Stimulated activated CD4-positive, alpha-beta T cell treated with anti-CD3 and anti-CD28 coated beads, Interleukin-12 subunit alpha, Interleukin-12 subunit beta, amount 100 ng/mL, for 4 hours (primary cell): Measurements from ENCODE around the gene P4HB.

Source experiments
- DNase-seq: peaks from one replicate; pipeline ENCODE4 v3.0.0-alpha.2; 2020

P4HB gene

DNA sequence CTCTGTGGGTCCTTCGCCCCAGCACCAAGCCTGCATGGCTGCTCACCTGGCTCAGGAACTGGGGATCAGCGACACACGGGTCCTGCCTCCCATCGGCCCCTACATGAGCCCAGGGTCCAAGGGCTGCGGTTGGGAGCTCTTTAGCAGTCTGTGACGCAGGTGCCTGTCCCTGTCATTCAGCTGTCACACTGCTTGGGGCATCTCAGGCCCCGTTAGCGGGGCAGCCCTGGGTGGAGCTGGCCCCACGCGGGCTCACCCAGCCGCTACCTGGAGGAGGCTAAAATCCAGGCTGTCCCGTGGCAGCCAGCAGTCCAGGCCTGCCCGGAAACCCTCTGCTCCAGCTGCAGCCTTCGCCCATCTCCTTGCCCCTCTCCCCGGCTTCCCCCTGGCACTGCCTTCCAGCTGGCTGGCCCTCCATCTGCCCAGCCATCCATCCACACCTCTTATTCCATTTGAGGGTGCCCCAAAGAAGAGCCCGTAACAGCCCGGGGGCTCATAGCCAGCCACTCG, 53.1 kb downstream of the P4HB start:
- DNase-seq, result no peak

DNA sequence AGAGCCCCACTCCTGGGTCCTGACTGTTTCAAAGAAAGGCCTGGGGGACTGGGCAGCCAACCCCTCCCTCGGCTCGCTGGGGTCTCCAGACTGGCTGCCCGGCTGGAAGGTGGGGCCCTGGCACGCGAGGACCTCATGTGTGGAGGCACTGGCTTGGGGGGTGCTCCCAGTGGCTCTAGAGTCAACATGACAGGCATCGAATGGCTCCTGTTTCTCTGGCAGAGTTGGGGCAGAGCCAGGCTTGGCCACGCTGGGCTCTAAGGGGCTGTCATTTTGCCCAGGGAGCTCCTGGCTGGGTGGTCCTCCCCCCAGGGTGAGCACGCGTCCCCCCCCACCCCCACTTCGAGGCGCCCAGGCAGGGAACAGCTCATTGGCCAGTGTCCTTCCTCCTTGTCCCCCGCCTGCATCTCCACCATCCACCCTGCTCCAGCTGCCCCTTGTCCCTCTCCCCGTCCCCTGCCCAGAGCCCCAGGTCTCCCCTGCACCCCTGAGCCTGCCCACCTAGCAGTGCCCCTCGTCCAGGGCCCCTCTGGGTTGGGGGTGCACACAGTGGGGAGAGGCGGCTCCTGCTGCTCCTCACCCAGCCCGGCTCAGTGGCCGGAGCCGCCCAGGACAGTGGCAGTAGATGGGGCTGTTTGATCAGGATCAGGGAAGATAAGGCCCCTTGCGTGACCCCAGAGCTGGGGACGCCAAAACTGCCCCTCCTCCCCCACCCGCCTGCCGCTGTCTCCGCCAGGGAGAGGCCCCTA, 53.7 kb downstream of the P4HB start:
- DNase-seq, result no peak

DNA sequence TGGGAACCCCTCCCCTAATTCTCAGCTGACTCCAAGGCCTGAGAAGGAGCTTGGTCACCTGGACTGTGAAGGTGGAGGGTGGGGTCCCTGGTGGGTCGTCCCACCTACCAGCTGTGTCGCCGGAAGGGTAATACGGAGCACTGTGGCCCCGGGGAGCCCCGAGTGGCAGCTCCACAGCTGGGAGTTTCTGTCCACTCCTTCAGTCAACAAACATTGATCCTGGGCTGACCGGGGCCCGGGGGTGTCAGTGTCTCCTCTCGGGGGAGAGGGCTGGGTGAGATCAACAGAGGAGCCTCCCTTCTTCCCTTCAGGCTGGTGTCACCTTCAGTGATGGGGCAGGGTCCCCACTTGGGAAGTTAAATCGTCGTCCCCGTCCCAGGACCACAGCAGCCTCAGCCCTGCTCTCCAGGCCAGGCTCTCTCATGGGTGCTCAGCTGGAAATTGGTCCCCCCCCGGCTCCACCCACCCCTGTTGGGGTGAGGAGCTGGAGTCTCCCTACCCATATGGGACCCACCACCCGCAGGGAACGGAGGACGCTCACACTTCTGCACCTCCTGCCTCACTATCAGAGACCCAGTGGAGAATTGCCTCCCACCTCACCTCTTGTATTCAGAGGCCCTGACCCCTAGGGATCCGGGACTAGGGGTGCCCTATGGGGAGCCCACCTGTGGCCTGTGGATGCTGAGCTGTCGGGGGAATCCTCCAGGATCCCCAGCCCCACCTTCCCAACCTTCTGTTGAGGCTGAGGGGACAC, 54.5 kb downstream of the P4HB start:
- DNase-seq, result no peak

DNA sequence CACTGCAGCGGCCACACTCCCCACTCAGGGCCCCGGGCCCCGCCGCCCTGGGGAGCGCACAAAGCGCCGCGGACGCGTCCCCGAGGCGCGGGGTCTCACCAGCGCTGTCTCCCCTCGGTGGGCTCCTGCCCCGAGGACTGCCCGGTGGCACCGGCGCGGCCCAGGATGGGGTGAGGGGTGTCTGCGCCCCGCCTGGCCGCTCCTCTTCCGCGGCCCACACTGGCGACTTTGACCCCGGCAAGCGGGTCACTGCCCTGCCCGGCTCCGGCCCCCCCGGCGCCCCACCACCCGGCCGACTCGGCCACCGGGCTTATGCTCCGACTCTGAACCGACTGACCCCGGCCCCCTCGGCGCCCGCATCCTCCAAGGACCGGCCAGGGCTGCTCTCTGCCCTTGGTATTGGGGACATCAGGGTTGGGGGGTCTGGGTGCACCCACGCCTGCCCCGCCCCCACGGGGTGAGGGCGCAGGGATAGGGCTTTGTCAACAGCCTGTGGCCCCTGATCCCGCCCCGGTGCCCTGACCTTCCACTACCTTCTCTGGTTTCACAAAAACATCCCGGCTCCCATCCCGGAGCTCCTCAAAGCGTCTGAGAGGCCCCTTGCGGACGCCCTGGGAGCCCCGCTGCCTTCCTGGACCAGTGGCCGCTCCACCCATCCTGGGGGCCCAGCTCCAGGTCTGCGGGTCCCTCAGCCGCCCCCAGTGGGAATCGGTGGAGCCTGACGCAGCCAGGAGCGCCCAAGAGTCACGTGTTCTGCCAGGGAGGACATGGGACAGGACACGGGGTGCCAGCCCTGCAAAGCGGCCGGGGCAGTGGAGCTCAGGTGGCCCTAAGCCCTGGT, 55.6 kb downstream of the P4HB start:
- no peak for DNase-seq

DNA sequence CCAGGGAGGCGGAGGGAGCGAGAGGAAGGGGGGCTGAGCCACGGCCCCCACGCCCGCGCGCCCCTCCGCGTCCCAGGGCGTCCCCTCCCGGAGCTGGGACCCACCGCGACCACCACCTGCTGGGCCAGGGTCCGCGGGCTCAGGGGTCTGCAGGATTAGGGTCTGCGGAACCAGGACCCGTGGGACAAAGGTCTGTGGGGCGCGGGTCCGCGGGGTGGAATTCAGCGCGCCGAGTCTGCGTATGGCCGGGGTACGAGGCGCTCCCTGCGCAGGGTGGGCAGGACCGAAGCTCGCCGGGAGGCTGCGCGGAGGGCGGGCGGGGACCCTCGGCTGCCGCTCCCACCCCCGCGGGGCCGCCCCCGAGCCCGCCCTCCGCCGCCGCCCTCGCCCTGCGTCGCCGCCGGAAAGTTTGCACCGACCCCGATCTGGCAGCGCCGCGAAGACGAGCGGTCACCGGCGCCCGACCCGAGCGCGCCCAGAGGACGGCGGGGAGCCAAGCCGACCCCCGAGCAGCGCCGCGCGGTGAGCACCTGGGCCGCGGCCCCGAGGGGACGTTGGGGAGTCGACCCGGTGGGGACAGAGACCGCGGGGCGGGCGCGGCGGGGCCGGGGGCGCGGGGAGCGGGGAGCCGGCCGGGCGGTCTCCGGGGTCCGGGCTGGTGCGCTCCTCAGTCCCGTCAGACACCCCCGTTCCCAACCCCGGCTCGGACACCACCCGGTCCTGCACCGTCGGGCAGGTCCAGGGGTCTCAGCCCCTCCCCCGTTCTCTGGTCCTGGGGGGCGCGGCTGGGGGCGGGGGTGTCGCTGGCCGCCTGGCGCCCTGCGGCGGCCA, 56.4 kb downstream of the P4HB start, which contains the start of gene GCGR:
GCGR (plus strand) TSS at position 423 of the 831 bp plus-strand sequence. CDS start 4,869 bp downstream, outside the sequence.
- DNase-seq, result no peak

DNA sequence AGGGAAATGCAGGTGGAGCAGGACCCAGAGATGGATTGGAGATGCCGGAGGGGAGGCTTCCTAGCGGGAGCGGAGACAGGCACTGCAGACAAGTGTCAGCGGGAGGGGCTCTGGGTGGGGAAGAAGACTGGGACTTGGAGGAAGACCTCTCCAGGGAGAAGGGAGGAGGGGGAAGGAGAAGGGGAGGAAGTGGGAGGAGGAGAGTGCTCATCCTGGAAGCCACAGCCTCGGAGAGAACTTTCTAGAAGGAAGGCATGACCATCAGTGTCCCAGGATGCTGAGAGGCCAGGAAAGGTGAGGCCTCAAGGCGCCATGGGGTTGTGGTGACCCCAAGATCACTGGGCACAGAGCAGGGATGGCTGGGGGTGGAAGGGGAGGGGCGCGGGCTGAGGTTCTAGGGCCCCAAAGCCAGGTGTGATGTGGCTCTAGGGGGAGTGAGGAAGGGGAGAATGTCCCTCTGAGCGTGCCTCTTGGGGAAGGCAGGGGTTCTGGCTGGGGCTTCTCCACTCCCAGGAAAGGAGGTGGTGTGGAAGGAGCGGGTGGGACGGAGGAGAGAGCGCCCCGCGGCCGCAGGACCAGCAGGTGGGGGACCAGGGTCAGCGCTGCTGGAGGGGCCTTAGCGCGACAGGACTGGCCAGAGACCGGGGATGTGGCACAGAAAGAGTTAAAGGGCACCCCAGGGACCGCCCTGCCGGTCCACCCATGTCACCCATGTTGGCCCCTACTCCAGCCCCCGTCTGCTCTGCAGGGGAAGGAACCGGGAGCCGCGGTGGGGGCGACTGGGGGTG, 57.3 kb downstream of the P4HB start:
- no peak for DNase-seq

DNA sequence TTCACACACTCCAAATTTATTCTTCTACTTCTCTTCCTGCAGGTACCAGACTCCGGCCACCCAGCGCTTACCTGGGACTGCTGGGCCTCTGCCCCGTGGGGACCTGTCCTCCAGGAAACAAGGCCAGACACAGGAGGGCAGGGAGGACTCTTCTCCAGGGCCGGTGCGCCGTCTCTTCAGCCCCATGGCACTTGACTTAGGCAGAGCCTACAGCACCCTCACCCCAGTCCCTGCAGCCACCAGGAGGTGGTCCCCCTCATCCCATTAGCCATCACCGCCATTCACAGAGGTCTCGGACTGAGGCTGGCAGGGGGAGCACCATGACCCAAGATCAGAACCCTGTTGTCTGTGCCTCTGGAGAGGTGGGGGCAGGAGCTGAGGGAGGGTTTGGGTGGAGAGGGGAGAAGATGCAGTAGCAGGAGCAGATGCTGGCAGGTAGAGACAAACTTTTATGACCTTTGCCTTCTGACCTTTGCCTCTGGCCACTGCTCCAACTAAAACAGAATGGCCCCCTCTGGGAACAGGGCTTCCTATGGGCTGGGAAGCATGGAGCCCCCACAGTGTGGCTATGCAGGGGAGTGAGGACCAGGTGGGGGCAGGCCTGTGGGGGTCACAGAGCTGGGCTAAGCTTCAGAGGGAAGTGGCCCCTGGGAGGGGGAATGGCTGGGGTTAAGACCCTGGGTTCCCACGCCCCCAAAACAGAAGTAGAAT, 58.1 kb downstream of the P4HB start:
- DNase-seq, result no peak

DNA sequence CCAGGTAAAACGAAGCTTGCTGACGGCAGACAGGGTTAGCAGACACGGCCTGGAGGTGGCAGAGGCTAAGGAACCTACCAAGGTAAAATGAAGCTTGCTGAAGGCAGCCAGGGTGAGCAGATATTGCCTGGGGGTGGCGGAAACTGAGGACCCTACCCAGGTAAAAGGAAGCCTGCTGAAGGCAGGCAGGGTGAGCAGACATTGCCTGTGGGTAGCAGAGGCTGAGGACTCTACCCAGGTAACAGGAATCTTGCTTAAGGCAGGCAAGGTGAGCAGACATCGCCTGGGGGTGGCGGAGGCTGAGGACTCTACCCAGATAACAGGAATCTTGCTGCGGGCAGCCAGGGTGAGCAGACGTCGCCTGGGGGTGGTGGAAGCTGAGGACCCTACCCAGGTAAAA, 59.0 kb downstream of the P4HB start:
- DNase-seq, result no peak

DNA sequence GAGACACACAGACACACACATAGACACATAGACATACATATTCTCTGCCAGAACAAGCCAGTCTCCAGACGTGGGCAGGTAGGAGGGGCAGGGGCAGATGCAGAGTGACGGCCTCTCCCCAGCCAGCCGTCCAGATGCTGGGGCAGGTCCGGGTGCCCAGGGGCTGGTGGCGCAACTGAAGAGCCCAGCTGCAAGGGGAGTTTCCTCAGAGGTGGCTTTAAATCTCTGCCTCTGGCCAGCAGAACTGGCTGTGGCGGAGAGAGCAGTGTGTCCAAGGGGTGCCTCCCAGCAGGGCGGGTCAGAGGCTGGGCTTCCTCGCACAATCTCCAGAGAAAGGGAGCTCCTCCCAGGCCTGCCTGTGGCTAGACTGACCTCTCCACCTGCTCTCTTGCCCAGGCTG, 65.8 kb downstream of the P4HB start:
- no peak for DNase-seq

DNA sequence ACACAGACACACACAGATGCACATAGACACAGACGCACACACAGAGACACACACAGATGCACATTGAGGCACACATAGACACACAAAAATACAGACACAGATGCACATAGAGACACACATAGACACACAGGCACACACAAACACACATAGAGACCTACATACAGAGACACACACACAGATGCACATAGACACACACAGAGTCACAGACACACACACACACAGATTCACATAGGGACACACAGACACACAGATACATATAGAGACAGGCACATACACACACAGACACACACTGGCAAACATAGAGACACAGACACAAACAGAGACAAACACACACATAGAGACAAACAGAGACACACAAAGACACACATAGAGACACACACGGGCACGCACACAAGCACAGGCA, 66.3 kb downstream of the P4HB start:
- no peak for DNase-seq
